ENCODE measurements around the gene HEATR5A. TPM values are rescaled to one million over a fixed set of nuclear protein-coding genes. Genes with fewer than 3 reads are reported as not detected.
"Not testable (repeated sequence)": the region's sequence is repeated elsewhere in the genome, so short reads cannot be mapped to it uniquely, and the experiment has no call there.

HEATR5A gene
- total RNA-seq, 2 experiments from 2014 or later: 8.5 to 9.4 TPM

DNA sequence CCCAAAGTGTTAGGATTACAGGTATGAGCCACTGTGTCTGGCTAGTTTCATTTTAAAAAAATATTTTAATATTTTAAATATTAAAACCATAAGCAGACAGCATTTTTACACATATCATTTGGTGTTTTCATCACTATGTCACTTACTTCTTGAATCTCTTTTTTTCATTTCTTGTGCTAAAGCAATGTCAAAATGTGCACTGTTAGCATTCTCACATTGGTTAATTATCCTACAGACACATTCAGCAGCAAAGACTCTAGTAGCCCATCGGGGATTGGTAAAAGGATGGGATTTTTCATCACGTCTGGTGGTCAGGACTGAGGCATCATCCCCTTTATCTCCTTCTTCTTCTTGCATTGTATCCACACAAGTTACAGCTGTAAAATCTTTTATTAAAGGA is 96.9 kb downstream of the HEATR5A start:
- no peak overlapping the region for H3K27ac Mint-ChIP-seq
- H3K4me1 Mint-ChIP-seq: no peaks in the 10 kb centered on the region
- peaks cover 1% of the 10 kb centered on the region for H3K36me3 Mint-ChIP-seq (ENCODE audit: low read depth)
- intact Hi-C loops (cut with DNase I, micrococcal nuclease): no loop called here
- no peaks in the 10 kb centered on the region for H3K9me3 Mint-ChIP-seq (ENCODE audit: low read depth)
- DNase-seq: no peak
- H3K4me3 Mint-ChIP-seq: no peak overlapping the region
- POLR2A ChIA-PET: no interaction called here
- no peak for ATAC-seq
- no peaks in the 10 kb centered on the region for H3K27me3 Mint-ChIP-seq
- CTCF ChIA-PET: no interaction called here

DNA sequence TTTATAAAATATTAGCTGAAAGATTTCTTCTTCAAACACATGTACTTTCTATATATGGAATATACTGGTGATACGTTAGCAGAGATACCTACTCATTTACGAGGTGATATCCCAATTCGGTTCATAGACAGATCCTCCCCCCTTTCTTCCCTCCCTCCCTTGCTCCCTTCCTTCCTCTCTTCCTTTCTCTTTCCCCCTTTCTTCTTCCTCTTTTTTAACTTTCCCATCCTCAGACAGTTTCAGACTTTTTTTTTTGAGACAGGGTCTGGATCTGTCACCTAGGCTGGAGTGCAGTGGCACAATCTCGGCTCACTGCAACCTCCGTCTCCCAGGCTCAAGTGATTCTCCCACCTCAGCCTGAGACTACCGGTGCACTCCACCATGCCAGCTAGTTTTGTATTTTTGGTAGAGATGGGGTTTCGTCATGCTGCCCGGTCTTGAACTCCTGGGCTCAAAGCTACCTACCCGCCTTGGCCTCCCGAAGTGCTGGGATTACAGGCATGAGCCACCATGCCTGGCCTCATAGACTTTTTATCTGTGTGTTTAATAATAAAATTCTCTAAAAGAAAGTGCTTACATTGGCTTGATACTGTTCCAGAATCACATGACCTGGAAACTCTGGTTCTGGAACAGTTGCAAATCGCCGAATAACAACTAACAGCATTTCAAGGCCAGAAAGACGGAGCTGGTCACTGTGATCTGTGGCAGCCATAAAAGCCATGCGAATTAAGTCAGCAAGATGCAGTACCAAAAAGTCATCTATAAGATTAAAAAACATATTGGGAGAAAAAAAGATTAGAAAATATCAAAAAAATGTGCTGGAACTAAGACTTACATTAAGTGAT is 99.2 kb downstream of the HEATR5A start:
- no peak for ATAC-seq
- Mint-ChIP-seq H3K27ac (no peak overlapping the region), H3K27me3 (no peaks in the 10 kb centered on the region), H3K9me3 (ENCODE audit: low read depth) (no peaks in the 10 kb centered on the region), H3K4me3 (no peak overlapping the region), H3K36me3 (ENCODE audit: low read depth) (peaks cover 1% of the 10 kb centered on the region), H3K4me1 (no peaks in the 10 kb centered on the region)
- intact Hi-C loops (cut with DNase I, micrococcal nuclease): no loop called here
- ChIA-PET CTCF (interaction anchor here (0.6 to 0.9 kb wide), 2 partner anchors 132 to 345 kb away, joined by 3 read pairs; no protein-coding TSS in a partner anchor), POLR2A (no interaction called here)
- DNase-seq: no peak

- Mint-ChIP-seq H3K36me3 (ENCODE audit: low read depth) (peaks cover 1% of the 10 kb centered on the region), H3K4me1 (no peaks in the 10 kb centered on the region), H3K27me3 (no peaks in the 10 kb centered on the region), H3K4me3 (no peak overlapping the region), H3K27ac (no peak overlapping the region), H3K9me3 (ENCODE audit: low read depth) (no peaks in the 10 kb centered on the region)
- ChIA-PET POLR2A (interaction anchor here (0.6 kb wide), 1 partner anchor 53 kb away, joined by 7 read pairs; no protein-coding TSS in a partner anchor), CTCF (interaction anchor here (0.9 to 1.0 kb wide), 2 partner anchors 35 to 345 kb away, joined by 3 read pairs; no protein-coding TSS in a partner anchor)
- DNase-seq (no peak), ATAC-seq (no peak)
- intact Hi-C loops (cut with DNase I, micrococcal nuclease): no loop called here
Observed at GRCh38 chr14:31320216-31320615, 100.1 kb downstream of the HEATR5A start.

DNA sequence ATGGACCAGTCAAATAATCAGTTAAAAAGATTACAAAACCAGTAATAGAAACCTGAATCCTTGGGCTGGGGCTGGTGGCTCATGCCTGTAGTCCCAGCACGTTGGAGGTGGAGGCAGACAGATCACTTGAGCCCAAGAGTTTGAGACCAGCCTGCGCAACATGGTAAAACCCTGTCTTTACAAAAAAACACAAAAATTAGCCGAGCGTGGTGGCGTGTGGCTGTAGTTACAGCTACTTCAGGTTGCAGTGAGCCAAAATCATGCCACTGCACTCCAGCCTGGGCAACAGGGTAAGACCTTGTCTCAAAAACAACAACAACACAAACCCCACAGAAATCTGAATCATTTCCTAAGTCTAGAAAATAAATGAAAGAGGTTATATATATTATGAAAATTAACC is 100.6 kb downstream of the HEATR5A start:
- Mint-ChIP-seq H3K27ac (no peak overlapping the region), H3K27me3 (no peaks in the 10 kb centered on the region), H3K36me3 (ENCODE audit: low read depth) (peaks cover 1% of the 10 kb centered on the region), H3K4me3 (no peak overlapping the region), H3K9me3 (ENCODE audit: low read depth) (no peaks in the 10 kb centered on the region), H3K4me1 (no peaks in the 10 kb centered on the region)
- ChIA-PET CTCF (interaction anchor here (0.9 to 1.0 kb wide), 2 partner anchors 35 to 344 kb away, joined by 3 read pairs; no protein-coding TSS in a partner anchor), POLR2A (interaction anchor here (0.6 kb wide), 1 partner anchor 54 kb away, joined by 7 read pairs; no protein-coding TSS in a partner anchor)
- intact Hi-C loops (cut with DNase I, micrococcal nuclease): no loop called here
- DNase-seq (no peak), ATAC-seq (no peak)

DNA sequence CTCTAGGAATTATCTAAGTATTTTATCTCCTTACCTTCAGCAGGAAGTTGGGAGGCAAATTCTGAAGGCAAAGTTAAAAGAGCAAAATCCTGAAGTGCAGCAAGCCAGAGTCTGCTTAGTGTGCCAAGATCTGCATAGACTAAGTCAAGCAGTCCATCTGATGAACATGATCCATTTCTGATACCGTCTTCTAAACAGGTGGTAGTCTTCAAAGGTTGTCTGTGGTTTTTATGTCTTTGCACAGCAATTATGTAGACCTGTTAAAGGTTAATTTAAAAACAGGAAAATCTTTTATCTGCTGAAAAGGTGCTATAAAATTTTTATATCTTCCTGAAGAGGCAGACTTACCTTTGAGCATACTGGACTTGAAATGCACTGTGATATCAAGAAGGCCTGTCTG is 107.4 kb downstream of the HEATR5A start:
- no peak overlapping the region for H3K4me3 Mint-ChIP-seq
- H3K4me1 Mint-ChIP-seq: no peaks in the 10 kb centered on the region
- no peaks in the 10 kb centered on the region for H3K27me3 Mint-ChIP-seq
- intact Hi-C loops (cut with DNase I, micrococcal nuclease): no loop called here
- CTCF ChIA-PET: no interaction called here
- no peak for ATAC-seq
- H3K9me3 Mint-ChIP-seq (ENCODE audit: low read depth): no peaks in the 10 kb centered on the region
- peaks cover 10% of the 10 kb centered on the region for H3K36me3 Mint-ChIP-seq (ENCODE audit: low read depth)
- POLR2A ChIA-PET: no interaction called here
- H3K27ac Mint-ChIP-seq: no peak overlapping the region
- DNase-seq: no peak

DNA sequence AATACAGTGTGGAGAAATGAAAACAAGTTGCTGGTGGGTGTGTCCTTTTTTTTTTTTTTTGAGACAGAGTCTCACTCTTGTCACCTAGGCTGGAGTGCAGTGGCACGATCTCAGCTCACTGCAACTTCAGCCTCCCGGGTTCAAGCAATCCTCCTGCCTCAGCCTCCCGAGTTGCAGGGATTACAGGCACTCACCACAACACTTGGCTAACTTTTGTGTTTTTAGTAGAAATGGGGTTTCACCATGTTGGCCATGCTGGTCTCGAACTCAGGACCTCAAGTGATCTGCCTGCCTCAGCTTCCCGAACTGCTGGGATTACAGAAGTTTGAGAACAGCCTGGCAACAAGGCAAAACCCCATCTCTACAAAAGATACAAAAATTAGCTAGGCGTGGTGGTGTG is 108.0 kb downstream of the HEATR5A start:
- H3K9me3 Mint-ChIP-seq (ENCODE audit: low read depth); H3K27ac Mint-ChIP-seq; H3K4me1 Mint-ChIP-seq; intact Hi-C loops (cut with DNase I, micrococcal nuclease); ATAC-seq; H3K4me3 Mint-ChIP-seq; H3K27me3 Mint-ChIP-seq; DNase-seq; POLR2A ChIA-PET: not testable (repeated sequence)
- CTCF ChIA-PET: interaction anchor here (0.6 kb wide), 1 partner anchor 12 kb away, joined by 3 read pairs; no protein-coding TSS in a partner anchor
- H3K36me3 Mint-ChIP-seq (ENCODE audit: low read depth): peaks cover 10% of the 10 kb centered on the region

DNA sequence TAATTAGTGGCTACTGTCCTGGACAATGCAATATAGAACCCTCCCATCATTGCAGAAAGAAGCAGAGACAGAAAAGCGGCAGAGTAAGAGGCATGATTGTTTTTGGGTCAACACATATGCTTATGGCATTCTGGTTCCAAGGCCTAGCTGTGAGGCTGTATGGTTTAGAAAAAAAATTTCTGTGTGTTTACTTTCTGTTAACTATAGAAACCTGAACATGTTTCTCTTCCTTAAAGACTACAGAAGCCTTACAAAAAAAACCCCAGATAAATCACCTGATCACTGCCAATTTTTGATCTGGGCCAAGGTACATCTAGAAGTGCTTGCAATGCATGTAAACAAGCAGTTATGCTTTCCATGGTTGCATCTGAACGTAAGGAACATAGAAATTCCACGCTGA is 112.7 kb downstream of the HEATR5A start:
- Mint-ChIP-seq H3K36me3 (ENCODE audit: low read depth) (peaks cover 8% of the 10 kb centered on the region), H3K4me1 (no peaks in the 10 kb centered on the region), H3K27me3 (no peaks in the 10 kb centered on the region), H3K4me3 (no peak overlapping the region), H3K9me3 (ENCODE audit: low read depth) (no peaks in the 10 kb centered on the region), H3K27ac (no peak overlapping the region)
- DNase-seq: no peak
- no peak for ATAC-seq
- ChIA-PET CTCF (no interaction called here), POLR2A (no interaction called here)
- intact Hi-C loops (cut with DNase I, micrococcal nuclease): no loop called here

- H3K36me3 Mint-ChIP-seq (ENCODE audit: low read depth): peaks cover 9% of the 10 kb centered on the region
- H3K9me3 Mint-ChIP-seq (ENCODE audit: low read depth): no peaks in the 10 kb centered on the region
- no peak for DNase-seq
- ATAC-seq: no peak
- ChIA-PET CTCF (no interaction called here), POLR2A (no interaction called here)
- H3K27ac Mint-ChIP-seq: no peak overlapping the region
- intact Hi-C loops (cut with DNase I, micrococcal nuclease): no loop called here
- no peaks in the 10 kb centered on the region for H3K4me1 Mint-ChIP-seq
- H3K4me3 Mint-ChIP-seq: no peak overlapping the region
- H3K27me3 Mint-ChIP-seq: no peaks in the 10 kb centered on the region
Observed at GRCh38 chr14:31307198-31307597, 113.2 kb downstream of the HEATR5A start.

DNA sequence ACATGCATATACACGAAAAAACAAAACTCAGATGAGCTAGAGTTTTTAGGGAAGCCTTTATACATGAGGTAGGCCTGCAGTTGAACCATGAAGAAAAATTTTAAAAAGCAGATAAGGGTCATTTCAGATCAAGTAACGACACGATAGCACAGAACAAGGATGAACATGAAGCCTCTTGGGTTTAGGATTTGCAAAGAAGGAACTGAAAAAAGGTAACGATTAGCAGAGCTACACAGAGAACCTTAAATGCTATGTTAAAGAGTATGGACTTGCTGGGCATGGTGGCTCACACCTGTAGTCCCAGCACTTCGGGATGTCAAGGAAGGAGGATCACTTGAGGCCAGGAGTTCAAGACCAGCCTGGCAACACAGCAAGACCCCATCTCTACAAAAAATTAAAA is 116.7 kb downstream of the HEATR5A start:
- Mint-ChIP-seq H3K9me3 (ENCODE audit: low read depth) (no peaks in the 10 kb centered on the region), H3K4me1 (no peaks in the 10 kb centered on the region), H3K27me3 (no peaks in the 10 kb centered on the region), H3K36me3 (ENCODE audit: low read depth) (peaks cover 7% of the 10 kb centered on the region), H3K27ac (no peak overlapping the region), H3K4me3 (no peak overlapping the region)
- no peak for ATAC-seq
- intact Hi-C loops (cut with DNase I, micrococcal nuclease): no loop called here
- ChIA-PET CTCF (no interaction called here), POLR2A (no interaction called here)
- DNase-seq: no peak

- H3K27me3 Mint-ChIP-seq: no peaks in the 10 kb centered on the region
- peaks cover 7% of the 10 kb centered on the region for H3K36me3 Mint-ChIP-seq (ENCODE audit: low read depth)
- ChIA-PET CTCF (no interaction called here), POLR2A (no interaction called here)
- no peak for DNase-seq
- ATAC-seq: no peak
- H3K27ac Mint-ChIP-seq: no peak overlapping the region
- H3K9me3 Mint-ChIP-seq (ENCODE audit: low read depth): no peaks in the 10 kb centered on the region
- H3K4me3 Mint-ChIP-seq: no peak overlapping the region
- intact Hi-C loops (cut with DNase I, micrococcal nuclease): no loop called here
- H3K4me1 Mint-ChIP-seq: no peaks in the 10 kb centered on the region
Observed at GRCh38 chr14:31300883-31301282, 119.5 kb downstream of the HEATR5A start.

DNA sequence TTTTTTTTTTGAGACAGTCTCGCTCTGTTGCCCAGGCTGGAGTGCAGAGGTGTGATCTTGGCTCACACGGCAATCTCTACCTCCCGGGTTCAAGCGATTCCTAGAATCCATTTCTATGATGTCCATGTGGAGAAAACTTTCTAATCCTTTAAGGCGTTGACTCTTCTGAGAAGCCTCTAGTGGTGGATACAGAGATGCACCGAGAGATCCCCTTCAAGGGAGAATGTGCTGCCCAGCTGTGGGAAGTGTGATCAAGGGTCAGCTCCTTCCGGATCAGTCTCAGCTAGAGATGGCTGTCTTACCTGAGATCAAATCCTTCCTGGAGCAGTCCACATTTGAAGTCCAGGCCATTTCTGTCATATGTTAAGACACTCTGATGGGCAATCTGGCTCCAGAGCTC is 120.1 kb downstream of the HEATR5A start:
- Mint-ChIP-seq H3K4me1 (no peaks in the 10 kb centered on the region), H3K4me3 (no peak overlapping the region), H3K9me3 (ENCODE audit: low read depth) (no peaks in the 10 kb centered on the region), H3K27me3 (no peaks in the 10 kb centered on the region), H3K27ac (no peak overlapping the region), H3K36me3 (ENCODE audit: low read depth) (peaks cover 7% of the 10 kb centered on the region)
- ATAC-seq (no peak), DNase-seq (no peak)
- intact Hi-C loops (cut with DNase I, micrococcal nuclease): no loop called here
- POLR2A ChIA-PET: no interaction called here
- CTCF ChIA-PET: interaction anchor here (0.6 to 0.7 kb wide), 2 partner anchors 12 to 66 kb away, joined by 3 read pairs; no protein-coding TSS in a partner anchor

DNA sequence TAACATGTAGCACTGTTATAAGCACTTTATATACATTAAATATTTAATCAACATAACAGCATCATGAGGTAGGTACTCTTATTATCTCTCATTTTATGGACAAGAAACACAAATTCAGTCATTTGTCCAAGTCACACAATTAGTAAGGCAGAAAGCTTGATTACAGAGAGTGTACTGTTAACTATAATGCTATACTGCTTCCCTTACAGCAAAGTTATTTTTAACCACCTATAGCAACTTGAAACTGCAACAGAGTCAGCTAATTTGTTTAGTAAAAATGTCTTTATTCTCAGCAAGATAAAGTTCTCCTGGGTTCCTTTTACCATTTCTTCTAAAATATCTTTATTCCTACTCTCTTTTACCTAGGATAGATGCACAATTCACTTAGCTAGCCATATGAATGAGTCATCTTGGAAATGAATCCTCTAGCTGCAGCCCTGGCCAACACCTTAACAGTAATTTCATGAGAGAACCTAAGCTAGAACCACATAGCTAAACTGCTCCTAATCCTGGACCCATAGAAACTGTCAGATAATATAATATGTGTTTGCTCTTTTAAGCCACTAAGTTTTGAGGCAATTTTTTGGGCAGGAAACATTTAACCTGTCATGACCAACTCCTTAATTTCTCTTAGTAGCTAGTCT is 122.5 kb downstream of the HEATR5A start:
- Mint-ChIP-seq H3K27me3 (no peaks in the 10 kb centered on the region), H3K4me1 (no peaks in the 10 kb centered on the region), H3K9me3 (ENCODE audit: low read depth) (no peaks in the 10 kb centered on the region), H3K36me3 (ENCODE audit: low read depth) (peaks cover 4% of the 10 kb centered on the region), H3K4me3 (no peak overlapping the region), H3K27ac (no peak overlapping the region)
- intact Hi-C loops (cut with DNase I, micrococcal nuclease): no loop called here
- ATAC-seq: no peak
- POLR2A ChIA-PET: no interaction called here
- no peak for DNase-seq
- CTCF ChIA-PET: interaction anchor here (0.9 to 1.6 kb wide), 5 partner anchors 24 to 151 kb away, joined by 3 to 6 read pairs (median 4); partner anchors contain the start of gene HECTD1
